ENCODE measurements around the gene COX17.

Gene COX17

GRCh38 chr3:119632829-119633228 is 44.4 kb downstream of the COX17 start:
- DNase-seq (ENCODE audit: low spot score), result no peak
- ChIA-PET POLR2A (ENCODE audit: low non-redundant PET) (no interaction called here), CTCF (no interaction called here)
- TF ChIP-seq, protein P1, sequence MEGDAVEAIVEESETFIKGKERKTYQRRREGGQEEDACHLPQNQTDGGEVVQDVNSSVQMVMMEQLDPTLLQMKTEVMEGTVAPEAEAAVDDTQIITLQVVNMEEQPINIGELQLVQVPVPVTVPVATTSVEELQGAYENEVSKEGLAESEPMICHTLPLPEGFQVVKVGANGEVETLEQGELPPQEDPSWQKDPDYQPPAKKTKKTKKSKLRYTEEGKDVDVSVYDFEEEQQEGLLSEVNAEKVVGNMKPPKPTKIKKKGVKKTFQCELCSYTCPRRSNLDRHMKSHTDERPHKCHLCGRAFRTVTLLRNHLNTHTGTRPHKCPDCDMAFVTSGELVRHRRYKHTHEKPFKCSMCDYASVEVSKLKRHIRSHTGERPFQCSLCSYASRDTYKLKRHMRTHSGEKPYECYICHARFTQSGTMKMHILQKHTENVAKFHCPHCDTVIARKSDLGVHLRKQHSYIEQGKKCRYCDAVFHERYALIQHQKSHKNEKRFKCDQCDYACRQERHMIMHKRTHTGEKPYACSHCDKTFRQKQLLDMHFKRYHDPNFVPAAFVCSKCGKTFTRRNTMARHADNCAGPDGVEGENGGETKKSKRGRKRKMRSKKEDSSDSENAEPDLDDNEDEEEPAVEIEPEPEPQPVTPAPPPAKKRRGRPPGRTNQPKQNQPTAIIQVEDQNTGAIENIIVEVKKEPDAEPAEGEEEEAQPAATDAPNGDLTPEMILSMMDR (conservative IDR thresholded peaks at IDR 0.05; ENCODE audit: low read depth), result no peak
- no peak overlapping the region for H3K27ac ChIP-seq

GRCh38 chr3:119632216-119632615 is 45.0 kb downstream of the COX17 start:
- DNase-seq (ENCODE audit: low spot score), result no peak
- H3K27ac ChIP-seq, result no peak overlapping the region
- POLR2A ChIA-PET (ENCODE audit: low non-redundant PET), result no interaction called here
- CTCF ChIA-PET, result interaction anchor here (0.7 kb wide), 1 partner anchor 12 kb away, joined by 5 read pairs; no protein-coding TSS in a partner anchor
- TF ChIP-seq, protein P1 (conservative IDR thresholded peaks at IDR 0.05; ENCODE audit: low read depth), result no peak

DNA sequence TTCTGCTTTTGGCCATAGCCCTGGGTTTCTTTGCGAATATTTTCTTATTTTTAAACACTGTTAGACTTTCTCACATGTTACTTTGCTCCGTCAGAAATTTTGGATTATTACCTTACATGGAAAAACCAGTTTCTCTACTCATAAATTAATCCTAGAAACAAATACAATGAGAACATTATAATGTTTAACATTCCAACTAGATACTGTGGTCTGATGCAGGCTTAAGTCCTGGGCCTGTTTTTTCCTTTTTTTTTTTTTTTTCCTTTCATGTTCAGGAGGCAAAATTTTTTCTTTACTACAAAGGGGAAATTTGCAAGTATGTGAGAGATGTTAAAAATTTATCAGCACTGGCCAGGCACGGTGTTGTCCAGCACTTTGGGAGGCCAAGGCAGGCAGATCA is 45.7 kb downstream of the COX17 start:
- TF ChIP-seq, protein P1 (conservative IDR thresholded peaks at IDR 0.05; ENCODE audit: low read depth), result no peak
- no peak overlapping the region for H3K27ac ChIP-seq
- no peak for DNase-seq (ENCODE audit: low spot score)
- ChIA-PET CTCF (interaction anchor here (0.6 to 0.7 kb wide), 2 partner anchors 11 to 386 kb away, joined by 3 to 5 read pairs; no protein-coding TSS in a partner anchor), POLR2A (ENCODE audit: low non-redundant PET) (no interaction called here)

- TF ChIP-seq, protein P1 (conservative IDR thresholded peaks at IDR 0.05; ENCODE audit: low read depth), result no peak
- no peak overlapping the region for H3K27ac ChIP-seq
- POLR2A ChIA-PET (ENCODE audit: low non-redundant PET), result no interaction called here
- CTCF ChIA-PET, result interaction anchor here (0.6 kb wide), 1 partner anchor 386 kb away, joined by 3 read pairs; no protein-coding TSS in a partner anchor
- no peak for DNase-seq (ENCODE audit: low spot score)
Measured at GRCh38 chr3:119630880-119631329, 46.3 kb downstream of the COX17 start.

- no peak for DNase-seq (ENCODE audit: low spot score)
- POLR2A ChIA-PET (ENCODE audit: low non-redundant PET), result no interaction called here
- CTCF ChIA-PET, result interaction anchor here (0.7 kb wide), 1 partner anchor 13 kb away, joined by 3 read pairs; no protein-coding TSS in a partner anchor
- TF ChIP-seq, protein P1 (conservative IDR thresholded peaks at IDR 0.05; ENCODE audit: low read depth), result no peak
- H3K27ac ChIP-seq, result no peak overlapping the region
Measured at GRCh38 chr3:119630128-119630879, 46.9 kb downstream of the COX17 start.

DNA sequence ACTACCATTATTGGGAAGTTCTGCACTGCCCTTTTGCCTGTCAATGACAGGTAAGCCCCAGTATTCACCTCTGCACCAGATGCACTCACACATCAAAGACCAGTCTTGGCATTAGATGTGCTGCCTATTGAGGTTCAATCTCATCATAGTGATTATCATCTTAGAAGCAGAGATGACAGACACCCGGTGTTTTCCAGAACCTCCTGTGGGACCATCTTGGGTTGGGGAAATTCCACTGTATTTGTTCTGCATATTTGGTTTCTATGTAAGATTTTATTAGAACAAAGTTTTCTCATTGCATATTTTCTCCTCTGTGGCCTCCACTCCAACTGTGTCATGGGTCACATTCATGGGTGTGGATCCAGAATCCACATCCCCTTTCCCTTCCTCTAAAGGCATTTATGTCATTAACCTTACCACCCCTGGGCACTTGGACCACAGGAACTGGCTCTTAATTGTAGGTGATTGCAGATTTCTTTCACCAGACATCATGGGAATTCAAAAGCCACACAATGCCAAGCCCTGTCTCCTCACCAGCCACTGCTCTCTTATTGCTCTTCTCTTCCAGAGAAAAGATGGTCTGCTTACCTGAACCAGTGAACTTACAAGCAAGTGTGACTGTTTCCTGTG is 48.3 kb downstream of the COX17 start:
- no peak for DNase-seq (ENCODE audit: low spot score)
- CTCF ChIA-PET, result interaction anchor here (0.6 kb wide), 1 partner anchor 27 kb away, joined by 3 read pairs; no protein-coding TSS in a partner anchor
- POLR2A ChIA-PET (ENCODE audit: low non-redundant PET), result no interaction called here
- TF ChIP-seq, protein P1 (conservative IDR thresholded peaks at IDR 0.05; ENCODE audit: low read depth), result no peak
- no peak overlapping the region for H3K27ac ChIP-seq
